Gastrocnemius medialis (tissue), 4 donors: ENCODE results near the gene IPO5.
"Not testable (repeated sequence)": the region's sequence is repeated elsewhere in the genome, so short reads cannot be mapped to it uniquely, and the experiment has no call there.

Experiments used
- POLR2A ChIP-seq, 2 donors: fragments of 450-650 bp; IDR thresholded peaks; one replicate each; pipeline ENCODE4 v1.6.1; 2017; ENCODE audit warnings: antibody characterized with exemption in 2 of 2, mild to moderate bottlenecking in 2 of 2, moderate library complexity in 2 of 2
- TF ChIP-seq, protein P1 (sequence below), 5 experiments: fragments of 450-650 bp in 3 of 5; fragments of 200-600 bp in 2 of 5; sonication (generic) in 2 of 5; IDR thresholded peaks in 4 of 5; conservative IDR thresholded peaks in 1 of 5; 1 replicate in 4 of 5; 2 replicates in 1 of 5; pipeline ENCODE4 v1.5.1; 2016 to 2019; ENCODE audit warnings: antibody characterized with exemption in 5 of 5, mild to moderate bottlenecking in 3 of 5, moderate library complexity in 3 of 5

DNA sequence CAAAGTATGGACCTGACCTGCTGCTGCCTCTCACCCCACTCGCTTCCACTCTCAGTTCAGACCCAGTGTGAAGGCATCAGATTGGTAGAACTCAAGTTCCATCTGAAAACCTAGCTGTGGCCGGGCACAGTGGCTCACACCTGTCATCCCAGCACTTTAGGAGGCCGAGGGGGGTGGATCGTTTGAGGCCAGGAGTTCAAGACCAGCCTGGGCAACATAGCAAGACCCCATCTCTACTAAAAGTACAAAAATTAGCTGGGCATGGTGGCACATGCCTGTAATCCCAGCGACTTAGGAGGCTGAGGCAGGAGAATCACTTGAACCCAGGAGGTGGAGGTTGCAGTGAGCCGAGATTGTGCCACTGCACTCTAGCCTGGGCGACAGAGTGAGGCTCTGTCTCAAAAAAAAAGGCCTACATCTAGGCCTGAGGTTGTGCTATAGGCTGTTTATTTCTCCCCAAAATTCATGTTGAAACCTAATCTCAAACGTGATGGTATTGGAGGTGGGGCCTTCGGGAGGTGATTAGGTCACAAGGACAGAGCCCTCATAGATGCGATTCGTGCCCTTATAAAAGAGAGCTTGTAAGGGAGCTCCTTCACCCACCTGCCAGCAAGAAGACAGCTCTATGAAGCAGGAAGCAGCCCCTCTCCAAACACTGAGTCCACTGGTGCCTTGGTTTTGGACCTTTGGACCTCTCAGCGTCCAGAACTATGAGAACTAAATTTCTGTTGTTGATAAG lies 83.3 kb downstream of the IPO5 start:
- TF ChIP-seq, protein P1, sequence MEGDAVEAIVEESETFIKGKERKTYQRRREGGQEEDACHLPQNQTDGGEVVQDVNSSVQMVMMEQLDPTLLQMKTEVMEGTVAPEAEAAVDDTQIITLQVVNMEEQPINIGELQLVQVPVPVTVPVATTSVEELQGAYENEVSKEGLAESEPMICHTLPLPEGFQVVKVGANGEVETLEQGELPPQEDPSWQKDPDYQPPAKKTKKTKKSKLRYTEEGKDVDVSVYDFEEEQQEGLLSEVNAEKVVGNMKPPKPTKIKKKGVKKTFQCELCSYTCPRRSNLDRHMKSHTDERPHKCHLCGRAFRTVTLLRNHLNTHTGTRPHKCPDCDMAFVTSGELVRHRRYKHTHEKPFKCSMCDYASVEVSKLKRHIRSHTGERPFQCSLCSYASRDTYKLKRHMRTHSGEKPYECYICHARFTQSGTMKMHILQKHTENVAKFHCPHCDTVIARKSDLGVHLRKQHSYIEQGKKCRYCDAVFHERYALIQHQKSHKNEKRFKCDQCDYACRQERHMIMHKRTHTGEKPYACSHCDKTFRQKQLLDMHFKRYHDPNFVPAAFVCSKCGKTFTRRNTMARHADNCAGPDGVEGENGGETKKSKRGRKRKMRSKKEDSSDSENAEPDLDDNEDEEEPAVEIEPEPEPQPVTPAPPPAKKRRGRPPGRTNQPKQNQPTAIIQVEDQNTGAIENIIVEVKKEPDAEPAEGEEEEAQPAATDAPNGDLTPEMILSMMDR (IDR thresholded peaks at IDR 0.05 in 4 of 5, conservative IDR thresholded peaks at IDR 0.05 in 1 of 5) = not testable (repeated sequence)
- not testable (repeated sequence) for TF ChIP-seq POLR2A (IDR thresholded peaks at IDR 0.05)
